ENCODE results near the gene STARD3.
"Not testable (repeated sequence)": the region's sequence is repeated elsewhere in the genome, so short reads cannot be mapped to it uniquely, and the experiment has no call there.

STARD3 gene

DNA sequence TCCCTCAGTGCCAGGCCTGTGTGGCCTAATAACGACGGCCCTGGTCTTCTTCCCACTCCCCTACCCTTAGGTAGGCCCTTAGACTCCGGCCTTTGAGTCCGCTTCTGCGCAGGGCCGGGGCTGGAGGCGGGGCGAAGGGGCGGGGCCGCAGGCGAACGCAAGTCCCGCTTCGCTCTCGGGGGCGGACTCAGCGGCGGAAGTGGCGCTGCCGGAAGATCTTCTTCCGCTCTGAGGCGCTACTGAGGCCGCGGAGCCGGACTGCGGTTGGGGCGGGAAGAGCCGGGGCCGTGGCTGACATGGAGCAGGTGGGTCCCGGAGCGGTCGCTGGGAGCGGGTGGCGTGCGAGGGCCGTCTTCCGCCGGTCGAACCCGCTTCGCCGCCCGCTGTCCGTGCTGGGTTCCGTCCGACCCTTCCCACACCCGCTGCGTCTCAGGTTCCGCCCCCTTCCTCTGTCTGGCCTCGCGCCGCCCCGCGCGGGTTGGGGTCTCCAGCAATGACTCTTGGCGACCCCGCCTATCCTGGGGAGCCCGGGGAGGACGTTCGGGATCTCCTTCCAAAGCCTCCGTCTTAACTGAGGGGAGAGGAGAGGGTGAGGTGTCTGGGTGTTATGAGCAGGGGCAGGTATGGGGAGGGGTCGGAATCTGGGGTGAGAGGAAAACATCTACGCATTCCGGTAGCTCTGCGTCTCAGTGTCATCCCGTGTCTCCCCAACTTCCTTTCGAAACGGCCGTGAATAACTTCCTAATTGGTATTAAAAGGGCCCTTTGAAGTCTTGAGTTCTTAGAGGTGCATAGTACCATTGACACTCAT is at the start of gene STARD3:
Gene STARD3, plus strand, starts transcription at position 218 of the 810 bp plus-strand sequence. CDS start 16,388 bp downstream, outside the sequence.
- DNase-seq = peak; percentile 96
- Mint-ChIP-seq H3K36me3 (peaks cover 9% of the 10 kb centered on the region), H3K27ac (peak within 1 kb of the TSS; percentile 77), H3K27me3 (peaks cover 20% of the 10 kb centered on the region), H3K4me1 (peaks cover 52% of the 10 kb centered on the region), H3K9me3 (no peaks in the 10 kb centered on the region), H3K4me3 (peak within 1 kb of the TSS; percentile 83)
- CTCF ChIA-PET = interaction anchor here (0.7 to 18.2 kb wide), 6 partner anchors 15 to 71 kb away, joined by 3 to 200 read pairs (median 3); no protein-coding TSS in a partner anchor

DNA sequence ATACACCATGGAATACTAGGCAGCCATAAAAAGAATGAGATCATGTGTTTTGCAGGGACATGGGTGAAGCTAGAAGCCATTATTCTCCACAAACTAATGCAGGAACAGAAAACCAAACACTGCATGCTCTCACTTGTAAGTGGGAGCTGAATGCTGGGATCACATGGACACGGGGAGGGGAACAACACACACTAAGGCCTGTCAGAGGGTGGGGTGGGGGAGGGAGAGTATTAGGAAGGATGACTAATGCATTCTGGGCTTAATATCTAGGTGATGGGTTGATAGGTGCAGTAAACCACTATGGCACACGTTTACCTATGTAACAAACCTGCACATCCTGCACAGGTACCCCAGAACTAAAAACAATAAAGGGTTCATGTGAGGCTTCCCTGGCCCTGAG is 46.8 kb upstream of the STARD3 start:
- H3K27me3 Mint-ChIP-seq = peaks cover 44% of the 10 kb centered on the region

DNA sequence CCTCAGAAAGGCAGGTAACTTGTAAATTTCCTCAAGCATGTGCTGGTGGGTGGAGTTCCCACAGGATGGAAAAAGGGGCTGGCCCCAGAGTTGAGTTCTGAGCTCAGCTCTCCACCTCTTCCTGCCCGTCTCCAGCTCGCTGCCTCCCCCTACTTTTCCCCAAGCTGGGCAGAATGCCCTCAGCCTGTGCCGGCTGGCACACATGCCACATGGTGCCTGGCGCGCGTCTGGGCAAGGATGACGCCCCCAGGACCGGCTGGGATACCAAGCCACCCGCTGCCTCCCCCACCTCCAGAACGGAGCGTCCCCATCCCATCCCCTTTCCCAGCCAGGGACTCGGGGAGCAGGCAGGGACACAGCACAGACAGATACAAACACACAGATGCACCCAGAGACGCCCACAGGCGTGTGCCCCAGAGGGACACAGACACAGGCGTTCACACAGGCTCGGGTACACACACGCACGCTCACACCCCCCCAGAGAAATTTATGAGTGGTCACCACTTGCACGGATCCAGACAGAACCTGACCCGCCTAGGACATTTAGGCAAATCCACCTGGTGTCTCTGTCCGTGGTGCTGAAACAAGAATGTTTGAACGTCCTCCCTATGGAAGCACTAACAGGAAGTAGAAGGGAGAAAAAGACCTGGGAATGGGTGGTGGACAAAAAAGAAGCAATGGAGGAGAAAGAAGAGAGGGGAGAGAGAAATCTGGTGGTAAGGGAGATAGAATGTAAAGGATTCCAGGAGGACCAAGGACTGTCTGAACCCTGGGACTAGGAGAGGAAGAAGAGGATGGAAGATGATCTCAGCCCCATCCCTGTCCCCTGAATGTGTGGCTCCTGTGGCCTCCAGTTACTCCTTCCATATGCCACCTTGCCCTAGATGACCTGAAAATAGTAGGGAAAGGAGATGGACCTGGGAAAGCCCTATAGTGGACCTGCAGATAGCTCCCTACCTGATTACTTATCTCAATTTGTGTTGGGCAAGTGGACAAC is 44.7 kb upstream of the STARD3 start:
- no peaks in the 10 kb centered on the region for H3K36me3 Mint-ChIP-seq
- DNase-seq = peak; percentile 69
- CTCF ChIA-PET = no interaction called here
- H3K9me3 Mint-ChIP-seq = no peaks in the 10 kb centered on the region
- H3K27me3 Mint-ChIP-seq = peaks cover 65% of the 10 kb centered on the region
- no peak overlapping the region for H3K4me3 Mint-ChIP-seq
- H3K4me1 Mint-ChIP-seq = peaks cover 3% of the 10 kb centered on the region
- no peak overlapping the region for H3K27ac Mint-ChIP-seq

More for the DNA sequence above, 46.8 kb upstream of the STARD3 start:
- H3K27ac Mint-ChIP-seq, H3K9me3 Mint-ChIP-seq, CTCF ChIA-PET, H3K4me3 Mint-ChIP-seq, H3K4me1 Mint-ChIP-seq, DNase-seq, H3K36me3 Mint-ChIP-seq: not testable (repeated sequence)

DNA sequence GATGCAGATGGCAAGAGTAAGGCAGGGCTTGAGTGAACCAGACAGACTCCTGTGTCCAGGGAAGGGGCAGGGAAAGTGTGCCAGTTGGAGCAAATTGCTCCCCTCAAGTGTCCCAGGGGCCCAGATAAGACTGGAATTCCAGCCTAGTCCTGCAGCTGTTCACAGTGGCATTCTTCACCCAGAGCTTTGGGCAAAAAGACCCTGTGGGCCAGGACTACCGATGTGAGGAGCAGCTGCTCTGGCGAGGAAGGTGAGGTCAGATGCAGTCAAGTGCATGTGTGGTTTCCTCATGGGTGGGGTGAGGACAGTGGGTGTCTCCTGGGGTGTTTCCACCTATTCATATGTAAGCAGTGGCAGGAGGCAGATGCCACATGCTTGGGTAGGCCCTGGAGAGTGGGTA is 43.6 kb upstream of the STARD3 start:
- no peak overlapping the region for H3K27ac Mint-ChIP-seq
- H3K36me3 Mint-ChIP-seq = no peaks in the 10 kb centered on the region
- H3K4me3 Mint-ChIP-seq = no peak overlapping the region
- H3K4me1 Mint-ChIP-seq = peaks cover 8% of the 10 kb centered on the region
- CTCF ChIA-PET = no interaction called here
- DNase-seq = no peak
- H3K9me3 Mint-ChIP-seq = no peaks in the 10 kb centered on the region
- peaks cover 76% of the 10 kb centered on the region for H3K27me3 Mint-ChIP-seq

DNA sequence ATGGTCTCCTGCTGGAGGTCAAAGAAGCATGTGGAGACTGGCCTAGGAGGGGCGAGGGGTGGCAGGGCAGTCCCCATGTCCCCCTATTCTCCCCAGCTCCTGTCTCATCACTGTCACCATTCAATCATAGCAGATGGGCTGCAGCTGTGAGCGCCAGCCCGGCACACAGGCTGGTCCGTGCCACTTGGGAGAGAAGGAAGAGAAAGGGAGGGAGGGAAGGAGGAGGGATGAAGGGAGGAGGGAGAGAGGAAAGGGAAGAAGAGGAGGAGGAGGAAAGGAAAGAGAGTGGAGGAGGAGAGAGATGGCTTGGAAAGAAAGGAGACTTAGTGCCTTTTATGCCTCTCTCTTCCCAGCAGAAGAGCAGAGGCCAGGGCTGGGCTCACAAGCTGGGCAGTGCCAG is 41.6 kb upstream of the STARD3 start:
- Mint-ChIP-seq H3K27me3 (peaks cover 89% of the 10 kb centered on the region), H3K36me3 (no peaks in the 10 kb centered on the region), H3K9me3 (no peaks in the 10 kb centered on the region), H3K4me3 (no peak overlapping the region), H3K4me1 (peaks cover 11% of the 10 kb centered on the region), H3K27ac (no peak overlapping the region)
- no peak for DNase-seq
- CTCF ChIA-PET = no interaction called here

DNA sequence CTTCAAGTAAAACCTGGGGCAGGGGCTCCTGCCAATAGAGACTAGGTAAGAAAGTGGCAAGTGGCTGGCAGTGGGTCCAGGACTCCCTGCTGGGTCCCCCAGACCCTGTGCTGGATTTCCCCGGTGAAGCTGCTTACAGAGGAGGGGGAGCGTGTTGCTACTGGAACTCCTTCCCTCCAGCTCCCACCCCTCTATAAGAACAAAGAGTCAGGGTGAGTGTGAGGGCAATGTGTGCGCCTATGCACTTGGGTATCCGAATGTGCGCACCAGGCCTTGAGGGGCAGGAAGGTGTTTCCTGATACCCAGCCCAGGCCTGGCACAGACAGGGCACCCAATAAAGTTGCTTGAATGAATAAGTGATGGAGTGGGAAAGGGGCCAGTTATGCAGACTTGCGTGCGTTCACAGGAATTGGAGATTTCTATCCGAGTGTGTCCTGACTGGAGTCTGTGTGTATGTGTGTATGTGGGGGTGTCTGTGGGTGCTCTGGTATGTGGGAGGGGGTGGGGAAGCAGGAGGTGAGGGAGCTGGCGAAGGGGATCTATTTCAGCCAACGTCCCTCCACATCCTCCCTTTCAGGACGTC is 40.9 kb upstream of the STARD3 start:
- peak overlapping the region; percentile 71 for H3K27ac Mint-ChIP-seq
- no peaks in the 10 kb centered on the region for H3K36me3 Mint-ChIP-seq
- peaks cover 96% of the 10 kb centered on the region for H3K27me3 Mint-ChIP-seq
- no peak overlapping the region for H3K4me3 Mint-ChIP-seq
- DNase-seq = no peak
- peaks cover 11% of the 10 kb centered on the region for H3K4me1 Mint-ChIP-seq
- H3K9me3 Mint-ChIP-seq = no peaks in the 10 kb centered on the region
- CTCF ChIA-PET = no interaction called here

DNA sequence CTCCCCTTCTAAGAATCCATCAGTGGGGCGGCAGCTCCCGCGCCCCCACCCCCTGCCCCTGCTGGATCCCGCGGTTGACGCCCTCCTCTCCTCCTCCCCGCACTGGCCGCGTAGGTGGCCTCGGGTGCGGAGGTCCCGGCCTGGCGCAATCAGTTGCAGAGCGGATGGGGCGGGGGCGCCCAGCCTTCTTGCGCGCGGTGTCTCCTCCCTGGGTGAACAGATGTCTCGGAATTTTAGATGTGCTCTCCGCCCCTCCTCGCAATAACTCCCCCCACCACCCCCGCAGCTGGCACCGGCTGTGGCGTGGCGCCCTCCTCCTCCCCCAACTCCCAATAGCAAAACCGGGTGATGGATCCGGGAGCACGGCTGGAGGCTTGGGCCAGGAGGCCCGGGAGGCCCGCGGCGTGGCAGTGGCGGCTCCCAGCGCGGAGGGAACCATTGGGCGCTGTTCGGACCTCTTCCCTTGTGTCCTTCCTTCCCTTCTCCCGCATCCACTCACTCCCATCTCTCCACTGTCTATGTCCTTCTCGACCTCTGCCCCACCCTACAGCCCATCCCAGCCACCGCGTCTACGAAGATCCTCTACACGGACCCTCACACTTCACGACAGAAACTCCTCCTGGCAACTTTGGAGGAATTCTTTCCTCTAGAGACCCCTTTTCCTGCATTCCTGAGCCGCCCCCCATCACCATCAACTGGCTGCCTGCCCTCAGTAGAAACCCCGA is 40.2 kb upstream of the STARD3 start:
- peaks cover 98% of the 10 kb centered on the region for H3K27me3 Mint-ChIP-seq

DNA sequence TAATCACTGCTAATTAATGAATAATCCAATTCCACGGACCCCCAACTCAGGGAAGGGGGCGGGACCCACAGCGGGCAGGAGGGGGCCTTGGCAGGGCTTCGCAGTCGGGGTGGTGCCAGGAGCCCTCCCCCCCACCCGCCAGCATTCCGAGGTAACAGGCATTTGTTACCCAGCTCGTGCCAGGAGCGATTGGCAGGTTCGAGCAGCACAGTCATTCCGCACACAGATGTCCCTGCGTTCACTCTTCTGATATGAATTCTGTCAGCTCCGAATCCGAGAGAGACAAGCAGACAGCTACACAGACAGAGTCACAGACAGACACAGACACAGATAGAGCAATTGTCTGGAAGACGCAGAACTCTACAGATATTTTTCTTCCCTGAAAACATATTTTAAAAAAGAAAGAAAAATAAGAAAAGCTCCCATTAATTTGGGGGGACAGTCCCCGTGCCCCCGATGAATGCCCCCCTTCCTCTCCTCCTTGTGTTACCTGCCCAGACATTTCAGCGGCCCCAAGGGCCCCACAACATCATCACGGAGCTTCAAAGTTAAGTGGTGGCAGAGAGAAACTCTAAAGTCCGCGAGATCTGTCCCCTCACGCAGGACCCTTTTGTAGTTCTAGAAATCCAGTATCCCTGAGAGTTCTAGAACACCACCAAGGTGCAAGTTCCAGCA is 39.4 kb upstream of the STARD3 start:
- H3K27me3 Mint-ChIP-seq = peaks cover 98% of the 10 kb centered on the region
- H3K4me1 Mint-ChIP-seq = peaks cover 11% of the 10 kb centered on the region
- no peak overlapping the region for H3K4me3 Mint-ChIP-seq
- H3K9me3 Mint-ChIP-seq = no peaks in the 10 kb centered on the region
- CTCF ChIA-PET = interaction anchor here (0.9 to 1.3 kb wide), 2 partner anchors 24 to 26 kb away, joined by 3 read pairs; no protein-coding TSS in a partner anchor
- H3K27ac Mint-ChIP-seq = no peak overlapping the region
- H3K36me3 Mint-ChIP-seq = no peaks in the 10 kb centered on the region
- no peak for DNase-seq

More for the DNA sequence above, 40.2 kb upstream of the STARD3 start:
- no peak for DNase-seq
- no peaks in the 10 kb centered on the region for H3K36me3 Mint-ChIP-seq
- no peak overlapping the region for H3K4me3 Mint-ChIP-seq
- CTCF ChIA-PET = no interaction called here
- no peaks in the 10 kb centered on the region for H3K9me3 Mint-ChIP-seq
- H3K4me1 Mint-ChIP-seq = peaks cover 11% of the 10 kb centered on the region
- H3K27ac Mint-ChIP-seq = peak overlapping the region; percentile 49

DNA sequence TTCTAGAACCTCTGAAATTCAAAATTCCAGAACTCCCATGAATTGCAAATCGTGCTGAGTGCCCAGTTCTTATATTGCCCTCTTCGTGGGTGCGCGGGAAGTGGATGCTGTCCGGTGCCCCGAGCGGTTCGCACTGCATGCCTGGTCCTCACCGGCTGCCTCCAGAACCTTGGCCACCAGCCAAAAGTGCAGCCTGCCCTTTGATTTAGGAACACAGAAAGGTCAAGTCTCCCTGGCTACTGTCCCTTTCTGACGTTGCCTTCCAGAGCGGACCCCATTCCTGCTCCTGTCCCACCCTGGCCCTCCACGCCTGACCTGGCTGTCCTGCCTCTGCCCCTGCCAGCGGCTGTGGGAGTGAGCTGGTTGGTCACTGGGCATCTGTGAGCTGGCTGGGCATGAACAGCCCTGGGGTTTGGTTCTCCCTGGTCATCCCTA is 38.9 kb upstream of the STARD3 start:
- Mint-ChIP-seq H3K4me3 (no peak overlapping the region), H3K4me1 (peaks cover 11% of the 10 kb centered on the region), H3K9me3 (no peaks in the 10 kb centered on the region), H3K27me3 (peaks cover 100% of the 10 kb centered on the region), H3K27ac (no peak overlapping the region), H3K36me3 (no peaks in the 10 kb centered on the region)
- CTCF ChIA-PET = interaction anchor here (0.9 to 1.3 kb wide), 2 partner anchors 24 to 25 kb away, joined by 3 read pairs; no protein-coding TSS in a partner anchor
- DNase-seq = no peak

DNA sequence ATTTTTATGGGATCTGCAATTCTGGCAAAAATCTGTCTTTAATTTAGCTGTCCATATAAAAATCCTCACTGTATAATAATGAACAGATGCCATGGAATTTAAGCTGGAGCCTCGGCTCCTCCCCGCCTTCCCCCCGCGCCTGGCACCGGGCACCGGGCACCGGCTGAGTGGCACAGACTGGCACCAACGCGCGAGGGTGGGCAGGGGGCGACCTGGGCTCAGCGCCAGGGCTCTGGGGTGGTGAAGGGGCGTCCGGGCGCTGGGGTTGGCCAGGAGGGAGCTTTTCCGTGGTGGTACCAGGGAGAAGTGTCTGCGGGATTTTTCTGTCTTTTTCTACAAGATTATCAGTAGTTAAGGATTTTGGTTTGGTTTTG is 38.3 kb upstream of the STARD3 start:
- H3K4me1 Mint-ChIP-seq = peaks cover 15% of the 10 kb centered on the region
- CTCF ChIA-PET = interaction anchor here (1.3 kb wide), 1 partner anchor 23 kb away, joined by 3 read pairs; no protein-coding TSS in a partner anchor
- no peak for DNase-seq
- no peak overlapping the region for H3K27ac Mint-ChIP-seq
- H3K36me3 Mint-ChIP-seq = no peaks in the 10 kb centered on the region
- H3K4me3 Mint-ChIP-seq = no peak overlapping the region
- no peaks in the 10 kb centered on the region for H3K9me3 Mint-ChIP-seq
- peaks cover 100% of the 10 kb centered on the region for H3K27me3 Mint-ChIP-seq

DNA sequence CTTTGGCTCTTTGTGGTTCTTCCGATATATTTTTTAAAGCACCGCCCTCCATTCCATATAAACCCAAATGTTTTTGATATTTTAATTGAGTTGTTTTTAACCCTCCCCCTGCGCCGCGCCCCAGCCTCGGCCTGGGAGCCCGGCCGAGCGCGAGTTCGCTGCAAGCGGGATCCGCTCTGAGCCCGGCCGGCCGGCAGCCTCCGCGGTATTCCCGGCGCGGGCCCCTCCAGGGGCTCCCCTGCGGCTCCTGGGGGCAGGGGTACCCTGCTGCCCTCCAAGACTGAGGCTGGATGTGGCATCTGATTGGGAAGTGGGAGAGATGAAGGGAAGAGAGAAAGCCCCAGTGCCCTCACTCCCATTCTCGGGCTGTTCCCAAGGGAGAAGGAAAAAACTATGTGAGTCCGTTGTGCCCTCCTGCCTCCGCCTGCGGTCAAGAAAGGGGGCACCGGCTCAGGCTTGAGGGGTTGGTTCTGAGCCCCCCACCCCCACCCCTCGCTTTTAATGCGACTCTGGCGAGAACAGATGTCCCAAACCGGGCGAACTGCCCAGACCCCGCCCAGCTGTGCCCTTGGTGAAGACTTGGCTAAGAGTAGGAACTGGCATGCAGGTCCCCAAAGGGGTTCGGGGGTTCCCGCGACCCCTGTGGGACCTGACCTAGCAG is 37.8 kb upstream of the STARD3 start:
- Mint-ChIP-seq H3K4me3 (no peak overlapping the region), H3K36me3 (no peaks in the 10 kb centered on the region), H3K4me1 (peaks cover 18% of the 10 kb centered on the region), H3K27ac (no peak overlapping the region), H3K9me3 (no peaks in the 10 kb centered on the region), H3K27me3 (peaks cover 100% of the 10 kb centered on the region)
- no peak for DNase-seq
- CTCF ChIA-PET = interaction anchor here (1.3 kb wide), 1 partner anchor 22 kb away, joined by 3 read pairs; no protein-coding TSS in a partner anchor

DNA sequence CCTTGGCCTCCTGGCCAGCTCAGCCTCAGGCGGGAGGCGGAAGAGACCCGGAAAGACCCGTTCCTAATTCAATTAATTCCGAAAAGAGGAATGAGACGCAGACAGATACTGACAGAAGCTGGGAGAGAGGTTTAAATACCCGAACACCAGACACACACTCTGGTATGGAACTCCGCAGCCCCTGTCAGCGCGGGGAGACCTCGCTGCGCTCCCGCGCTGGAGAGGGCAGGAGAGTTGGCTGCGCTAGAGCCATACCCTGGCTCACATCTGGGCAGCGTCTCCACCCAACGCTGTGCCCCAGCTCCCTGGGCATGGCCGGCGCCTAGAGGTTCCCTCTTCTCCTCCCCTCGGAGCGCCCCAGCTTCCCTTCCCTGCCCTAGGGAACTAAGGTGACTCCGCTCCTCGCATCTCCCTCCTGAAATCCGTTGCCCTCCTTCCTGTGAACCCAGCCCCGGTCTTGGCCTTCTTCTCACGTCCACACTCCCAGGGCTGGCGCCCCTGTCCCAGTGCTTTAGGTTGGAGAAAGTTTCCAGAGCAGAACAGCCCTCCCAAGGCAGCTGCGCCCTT is 37.2 kb upstream of the STARD3 start:
- peaks cover 100% of the 10 kb centered on the region for H3K27me3 Mint-ChIP-seq
- no peak for DNase-seq
- peaks cover 18% of the 10 kb centered on the region for H3K4me1 Mint-ChIP-seq
- no peaks in the 10 kb centered on the region for H3K36me3 Mint-ChIP-seq
- CTCF ChIA-PET = no interaction called here
- H3K27ac Mint-ChIP-seq = no peak overlapping the region
- no peaks in the 10 kb centered on the region for H3K9me3 Mint-ChIP-seq
- no peak overlapping the region for H3K4me3 Mint-ChIP-seq

Measured in activated naive CD4-positive, alpha-beta T cell treated with anti-CD3 and anti-CD28 coated beads, Interleukin-2, amount 10 ng/mL, durations not matched to agents 7 days and 5 days (primary cell).